ENCODE data around the gene CPSF6.

CPSF6 gene

GRCh38 chr12:69239922-69240630, 707 bp downstream of the CPSF6 start:
- Histone ChIP-seq H3K4me1 (ENCODE audit: control insufficient read depth in 1 of 2, insufficient read depth in 2 of 2, low read length in 2 of 2) (peaks cover 17 to 33% of the 10 kb centered on the region in 2 donors), H3K4me3 (ENCODE audit: low read depth in 1 of 2, low read length in 2 of 2) (peak overlapping the region; percentile 87 to 88)

DNA sequence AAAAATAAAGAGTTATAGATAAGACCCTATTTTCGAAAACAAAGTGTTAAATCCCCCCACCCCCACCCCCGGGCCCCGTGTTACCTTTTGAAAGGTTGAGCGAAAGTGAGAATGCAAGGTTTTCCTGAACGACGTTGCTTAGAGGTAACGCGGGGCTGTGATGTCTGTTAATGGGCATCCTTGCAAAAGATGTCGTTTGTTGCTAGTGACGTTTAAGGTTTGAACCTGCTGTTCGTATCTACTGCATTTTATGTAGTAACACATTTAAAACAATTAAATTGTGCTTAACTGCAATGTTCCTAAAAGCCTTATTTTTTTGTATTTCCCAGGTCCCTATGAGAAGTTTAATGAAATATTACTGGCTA, 1.2 kb downstream of the CPSF6 start:
- Histone ChIP-seq H3K9me3 (ENCODE audit: control insufficient read depth in 1 of 2, low read length in 2 of 2) (no peaks in the 10 kb centered on the region), H3K36me3 (ENCODE audit: control insufficient read depth in 1 of 2, insufficient read depth in 2 of 2, low read length in 2 of 2) (no peaks in the 10 kb centered on the region), H3K27ac (ENCODE audit: low read length) (peak overlapping the region; percentile 87), H3K27me3 (ENCODE audit: low read depth, low read length) (no peaks in the 10 kb centered on the region), H3K4me3 (ENCODE audit: low read depth in 1 of 2, low read length in 2 of 2) (peak overlapping the region; percentile 87 to 88), H3K4me1 (ENCODE audit: control insufficient read depth in 1 of 2, insufficient read depth in 2 of 2, low read length in 2 of 2) (peaks cover 17 to 33% of the 10 kb centered on the region in 2 donors)

More at GRCh38 chr12:69239922-69240630, 707 bp downstream of the CPSF6 start:
- Histone ChIP-seq H3K9me3 (ENCODE audit: control insufficient read depth in 1 of 2, low read length in 2 of 2) (no peaks in the 10 kb centered on the region), H3K27me3 (ENCODE audit: low read depth, low read length) (no peaks in the 10 kb centered on the region), H3K36me3 (ENCODE audit: control insufficient read depth in 1 of 2, insufficient read depth in 2 of 2, low read length in 2 of 2) (no peaks in the 10 kb centered on the region), H3K27ac (ENCODE audit: low read length) (peak overlapping the region; percentile 87)

- Histone ChIP-seq H3K4me3 (ENCODE audit: low read depth in 1 of 2, low read length in 2 of 2) (peak overlapping the region; percentile 87 to 88), H3K4me1 (ENCODE audit: control insufficient read depth in 1 of 2, insufficient read depth in 2 of 2, low read length in 2 of 2) (peaks cover 17 to 37% of the 10 kb centered on the region in 2 donors), H3K27ac (ENCODE audit: low read length) (no peak overlapping the region)
Observed at GRCh38 chr12:69241438-69242092, 2.2 kb downstream of the CPSF6 start.

GRCh38 chr12:69243099-69244084, 4.0 kb downstream of the CPSF6 start:
- Histone ChIP-seq H3K4me3 (ENCODE audit: low read depth in 1 of 2, low read length in 2 of 2) (no peak overlapping the region), H3K36me3 (ENCODE audit: control insufficient read depth in 1 of 2, insufficient read depth in 2 of 2, low read length in 2 of 2) (no peaks in the 10 kb centered on the region)

More at GRCh38 chr12:69241438-69242092, 2.2 kb downstream of the CPSF6 start:
- no peaks in the 10 kb centered on the region for H3K36me3 ChIP-seq (ENCODE audit: control insufficient read depth in 1 of 2, insufficient read depth in 2 of 2, low read length in 2 of 2)
- no peaks in the 10 kb centered on the region for H3K27me3 ChIP-seq (ENCODE audit: low read depth, low read length)
- H3K9me3 ChIP-seq (ENCODE audit: control insufficient read depth in 1 of 2, low read length in 2 of 2), result no peaks in the 10 kb centered on the region

DNA sequence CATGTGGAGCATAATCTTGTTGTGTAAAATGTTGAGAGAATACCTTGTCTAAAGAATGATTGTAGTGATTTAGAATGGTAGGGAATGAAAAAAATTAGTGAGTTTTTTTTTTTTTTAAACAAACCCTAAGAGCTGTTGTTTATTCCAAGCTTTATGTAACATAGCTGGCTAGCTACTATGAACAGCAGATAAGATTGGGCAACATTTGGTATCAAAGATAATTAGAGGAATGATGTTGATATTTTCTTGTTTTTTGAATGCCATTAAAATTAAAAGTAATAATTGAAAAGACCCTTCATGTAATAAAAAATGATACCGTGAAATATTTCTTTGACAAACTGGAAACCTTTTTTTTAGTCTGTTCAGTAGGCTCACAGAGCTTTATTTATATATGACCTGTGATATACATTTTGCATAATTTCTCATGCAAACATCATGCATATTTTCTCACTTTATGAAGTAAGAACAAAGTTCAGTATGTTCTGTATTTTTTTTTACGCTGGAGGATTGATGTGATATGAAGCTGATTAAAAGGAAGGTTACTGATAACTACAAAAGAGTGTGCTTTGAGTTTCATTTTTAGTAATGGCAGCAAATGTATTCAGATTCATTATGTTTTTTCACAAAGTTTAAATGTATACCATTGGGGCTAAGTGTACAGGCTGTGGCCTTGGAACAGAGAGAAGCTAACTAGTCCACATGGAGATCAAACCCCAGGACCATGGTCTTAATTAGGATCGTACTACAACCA, 8.1 kb downstream of the CPSF6 start:
- Histone ChIP-seq H3K27ac (ENCODE audit: low read length) (peak overlapping the region; percentile 26), H3K36me3 (ENCODE audit: control insufficient read depth in 1 of 2, insufficient read depth in 2 of 2, low read length in 2 of 2) (no peaks in the 10 kb centered on the region), H3K4me1 (ENCODE audit: control insufficient read depth in 1 of 2, insufficient read depth in 2 of 2, low read length in 2 of 2) (peaks cover 17 to 25% of the 10 kb centered on the region in 2 donors), H3K27me3 (ENCODE audit: low read depth, low read length) (no peaks in the 10 kb centered on the region), H3K4me3 (ENCODE audit: low read depth in 1 of 2, low read length in 2 of 2) (peak overlapping the region in 1 of 2 donors; percentile 26), H3K9me3 (ENCODE audit: control insufficient read depth in 1 of 2, low read length in 2 of 2) (no peaks in the 10 kb centered on the region)

More at GRCh38 chr12:69243099-69244084, 4.0 kb downstream of the CPSF6 start:
- Histone ChIP-seq H3K27ac (ENCODE audit: low read length) (no peak overlapping the region), H3K27me3 (ENCODE audit: low read depth, low read length) (no peaks in the 10 kb centered on the region), H3K4me1 (ENCODE audit: control insufficient read depth in 1 of 2, insufficient read depth in 2 of 2, low read length in 2 of 2) (peaks cover 27 to 42% of the 10 kb centered on the region in 2 donors), H3K9me3 (ENCODE audit: control insufficient read depth in 1 of 2, low read length in 2 of 2) (no peaks in the 10 kb centered on the region)

DNA sequence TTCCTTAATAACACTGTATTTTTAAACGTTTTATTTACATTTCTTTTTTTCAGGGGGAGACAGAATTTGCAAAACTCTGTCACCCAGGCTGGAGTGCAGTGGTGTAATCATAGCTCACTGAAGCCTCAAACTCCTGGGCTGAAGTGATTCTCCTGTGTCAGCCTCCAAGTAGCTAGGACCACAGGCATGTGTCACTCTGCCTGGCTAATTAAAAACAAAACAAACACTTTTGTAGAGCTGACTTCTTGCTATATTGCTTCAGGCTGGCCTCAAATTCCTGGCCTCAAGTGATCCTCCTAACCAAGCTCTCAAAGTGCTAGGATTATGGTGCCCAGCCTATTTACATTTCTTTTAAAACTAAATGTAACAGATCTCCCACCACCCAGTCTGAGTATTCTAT, 12.7 kb downstream of the CPSF6 start:
- peaks cover 4 to 16% of the 10 kb centered on the region in 2 donors for H3K36me3 ChIP-seq (ENCODE audit: control insufficient read depth in 1 of 2, insufficient read depth in 2 of 2, low read length in 2 of 2)
- H3K27me3 ChIP-seq (ENCODE audit: low read depth, low read length), result no peaks in the 10 kb centered on the region
- no peak overlapping the region for H3K4me3 ChIP-seq (ENCODE audit: low read depth in 1 of 2, low read length in 2 of 2)
- peaks cover 8 to 16% of the 10 kb centered on the region in 2 donors for H3K4me1 ChIP-seq (ENCODE audit: control insufficient read depth in 1 of 2, insufficient read depth in 2 of 2, low read length in 2 of 2)
- H3K9me3 ChIP-seq (ENCODE audit: control insufficient read depth in 1 of 2, low read length in 2 of 2), result no peaks in the 10 kb centered on the region
- no peak overlapping the region for H3K27ac ChIP-seq (ENCODE audit: low read length)

- peaks cover 3 to 7% of the 10 kb centered on the region in 2 donors for H3K4me1 ChIP-seq (ENCODE audit: control insufficient read depth in 1 of 2, insufficient read depth in 2 of 2, low read length in 2 of 2)
- peaks cover 17 to 34% of the 10 kb centered on the region in 2 donors for H3K36me3 ChIP-seq (ENCODE audit: control insufficient read depth in 1 of 2, insufficient read depth in 2 of 2, low read length in 2 of 2)
- no peaks in the 10 kb centered on the region for H3K27me3 ChIP-seq (ENCODE audit: low read depth, low read length)
- no peaks in the 10 kb centered on the region for H3K9me3 ChIP-seq (ENCODE audit: control insufficient read depth in 1 of 2, low read length in 2 of 2)
- no peak overlapping the region for H3K27ac ChIP-seq (ENCODE audit: low read length)
- no peak overlapping the region for H3K4me3 ChIP-seq (ENCODE audit: low read depth in 1 of 2, low read length in 2 of 2)
Observed at GRCh38 chr12:69254046-69254445, 14.7 kb downstream of the CPSF6 start.

GRCh38 chr12:69254862-69255261, 15.5 kb downstream of the CPSF6 start:
- Histone ChIP-seq H3K36me3 (ENCODE audit: control insufficient read depth in 1 of 2, insufficient read depth in 2 of 2, low read length in 2 of 2) (peaks cover 26 to 42% of the 10 kb centered on the region in 2 donors), H3K27me3 (ENCODE audit: low read depth, low read length) (no peaks in the 10 kb centered on the region), H3K4me1 (ENCODE audit: control insufficient read depth in 1 of 2, insufficient read depth in 2 of 2, low read length in 2 of 2) (peaks cover under 1 to 3% of the 10 kb centered on the region in 2 donors), H3K27ac (ENCODE audit: low read length) (no peak overlapping the region), H3K4me3 (ENCODE audit: low read depth in 1 of 2, low read length in 2 of 2) (no peak overlapping the region), H3K9me3 (ENCODE audit: control insufficient read depth in 1 of 2, low read length in 2 of 2) (no peaks in the 10 kb centered on the region)

- peaks cover 53 to 69% of the 10 kb centered on the region in 2 donors for H3K36me3 ChIP-seq (ENCODE audit: control insufficient read depth in 1 of 2, insufficient read depth in 2 of 2, low read length in 2 of 2)
- no peaks in the 10 kb centered on the region for H3K4me1 ChIP-seq (ENCODE audit: control insufficient read depth in 1 of 2, insufficient read depth in 2 of 2, low read length in 2 of 2)
- H3K9me3 ChIP-seq (ENCODE audit: control insufficient read depth in 1 of 2, low read length in 2 of 2), result no peaks in the 10 kb centered on the region
- no peak overlapping the region for H3K27ac ChIP-seq (ENCODE audit: low read length)
- H3K4me3 ChIP-seq (ENCODE audit: low read depth in 1 of 2, low read length in 2 of 2), result no peak overlapping the region
- H3K27me3 ChIP-seq (ENCODE audit: low read depth, low read length), result no peaks in the 10 kb centered on the region
Observed at GRCh38 chr12:69258655-69259054, 19.3 kb downstream of the CPSF6 start.

DNA sequence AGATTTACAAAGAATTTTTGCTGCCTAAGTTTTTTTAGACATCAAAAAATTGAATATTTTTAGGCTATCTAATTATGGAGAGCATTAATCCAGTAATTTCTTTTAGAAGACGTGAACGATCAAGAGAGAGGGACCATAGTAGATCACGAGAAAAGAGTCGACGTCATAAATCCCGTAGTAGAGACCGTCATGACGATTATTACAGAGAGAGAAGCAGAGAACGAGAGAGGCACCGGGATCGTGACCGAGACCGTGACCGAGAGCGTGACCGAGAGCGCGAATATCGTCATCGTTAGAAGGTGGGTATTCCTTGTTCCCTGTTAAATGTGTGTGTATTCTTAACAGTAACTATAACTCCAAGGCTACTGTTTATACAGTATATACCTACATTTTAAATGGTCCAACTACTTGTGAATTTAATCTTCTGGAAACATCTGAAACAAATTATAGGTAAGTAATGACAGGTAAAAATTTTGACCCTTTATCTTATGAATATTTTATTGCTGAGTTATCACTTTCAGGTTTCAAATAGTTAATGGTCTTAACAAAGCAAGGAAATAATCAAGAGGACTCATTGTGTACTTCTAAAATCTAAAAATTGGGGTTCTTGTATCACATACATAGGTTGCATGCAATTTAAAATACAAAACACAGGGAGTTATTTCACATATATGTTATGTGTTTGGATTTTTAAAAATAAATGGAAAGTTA, 23.1 kb downstream of the CPSF6 start:
- Histone ChIP-seq H3K27ac (ENCODE audit: low read length) (no peak overlapping the region), H3K4me1 (ENCODE audit: control insufficient read depth in 1 of 2, insufficient read depth in 2 of 2, low read length in 2 of 2) (no peaks in the 10 kb centered on the region), H3K9me3 (ENCODE audit: control insufficient read depth in 1 of 2, low read length in 2 of 2) (no peaks in the 10 kb centered on the region), H3K36me3 (ENCODE audit: control insufficient read depth in 1 of 2, insufficient read depth in 2 of 2, low read length in 2 of 2) (peaks cover 55 to 64% of the 10 kb centered on the region in 2 donors), H3K27me3 (ENCODE audit: low read depth, low read length) (no peaks in the 10 kb centered on the region), H3K4me3 (ENCODE audit: low read depth in 1 of 2, low read length in 2 of 2) (no peak overlapping the region)

Data from muscle layer of duodenum (tissue), 2 donors.